GM12874 (cell line): ENCODE results near the gene SCYL1.

Experiments used
- CTCF ChIP-seq: IDR thresholded peaks from 2 replicates; pipeline ENCODE4 v1.5.1; 2011; ENCODE audit warnings: low read depth, mild to moderate bottlenecking, control low read depth, low read length, moderate library complexity; ENCODE audit not compliant: insufficient read depth

SCYL1 gene

GRCh38 chr11:65501472-65502273 lies 23.2 kb upstream of the SCYL1 start:
- no peak for TF ChIP-seq CTCF

- TF ChIP-seq CTCF, result no peak
Observed at GRCh38 chr11:65502274-65502554, 22.7 kb upstream of the SCYL1 start.

- no peak for TF ChIP-seq CTCF
Observed at GRCh38 chr11:65502555-65503367, 22.1 kb upstream of the SCYL1 start.

- no peak for TF ChIP-seq CTCF
Observed at GRCh38 chr11:65503368-65503948, 21.4 kb upstream of the SCYL1 start.

- TF ChIP-seq CTCF, result no peak
Observed at GRCh38 chr11:65503949-65504673, 20.8 kb upstream of the SCYL1 start.

- TF ChIP-seq CTCF, result no peak
Observed at GRCh38 chr11:65504674-65505465, 20.0 kb upstream of the SCYL1 start.
